ENCODE results near the gene MBD2.

The MBD2 gene

DNA sequence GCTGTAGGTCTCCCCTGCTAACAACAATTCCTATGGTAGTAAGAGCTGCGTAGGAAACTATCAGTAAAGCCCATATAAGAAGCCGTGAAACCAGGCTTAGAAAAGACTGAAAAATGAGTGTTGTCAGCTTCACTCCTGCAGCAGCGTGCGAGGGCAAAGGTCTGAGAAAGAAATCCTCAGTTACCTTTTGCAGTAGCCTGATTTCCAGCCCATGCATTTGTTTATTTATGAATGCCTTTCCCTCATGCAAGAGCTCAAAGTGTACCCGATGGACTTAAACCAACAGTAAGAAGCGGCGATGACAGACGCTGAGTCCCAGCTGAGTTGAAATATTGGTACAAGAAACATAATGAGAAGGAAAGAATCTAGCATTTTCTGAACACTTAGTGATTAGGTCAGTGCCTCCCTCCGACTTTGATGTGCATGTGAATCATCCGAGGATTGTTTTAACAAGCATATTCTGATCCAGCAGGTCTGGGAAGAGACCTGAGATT, 29.8 kb upstream of the MBD2 start:
- H3K27me3 ChIP-seq (ENCODE audit: low read length): no peaks in the 10 kb centered on the region
- no peaks in the 10 kb centered on the region for H3K9me3 ChIP-seq (ENCODE audit: insufficient read depth, low read length)
- H4K20me1 ChIP-seq (ENCODE audit: low read depth, low read length): no peaks in the 10 kb centered on the region
- H3K4me2 ChIP-seq (ENCODE audit: low read depth, low read length, poor library complexity, severe bottlenecking): no peak overlapping the region
- H2AFZ ChIP-seq (ENCODE audit: low read depth, low read length, severe bottlenecking): no peak overlapping the region
- no peak overlapping the region for H3K27ac ChIP-seq (ENCODE audit: low read depth, low read length)
- H3K79me2 ChIP-seq (ENCODE audit: insufficient read depth, low read length): no peaks in the 10 kb centered on the region
- H3K4me3 ChIP-seq (ENCODE audit: insufficient read depth, low read length, poor library complexity, severe bottlenecking): no peak overlapping the region
- TF ChIP-seq EZH2phosphoT487 (conservative IDR thresholded peaks at IDR 0.05; ENCODE audit: low read length): no peak
- TF ChIP-seq, protein P1, sequence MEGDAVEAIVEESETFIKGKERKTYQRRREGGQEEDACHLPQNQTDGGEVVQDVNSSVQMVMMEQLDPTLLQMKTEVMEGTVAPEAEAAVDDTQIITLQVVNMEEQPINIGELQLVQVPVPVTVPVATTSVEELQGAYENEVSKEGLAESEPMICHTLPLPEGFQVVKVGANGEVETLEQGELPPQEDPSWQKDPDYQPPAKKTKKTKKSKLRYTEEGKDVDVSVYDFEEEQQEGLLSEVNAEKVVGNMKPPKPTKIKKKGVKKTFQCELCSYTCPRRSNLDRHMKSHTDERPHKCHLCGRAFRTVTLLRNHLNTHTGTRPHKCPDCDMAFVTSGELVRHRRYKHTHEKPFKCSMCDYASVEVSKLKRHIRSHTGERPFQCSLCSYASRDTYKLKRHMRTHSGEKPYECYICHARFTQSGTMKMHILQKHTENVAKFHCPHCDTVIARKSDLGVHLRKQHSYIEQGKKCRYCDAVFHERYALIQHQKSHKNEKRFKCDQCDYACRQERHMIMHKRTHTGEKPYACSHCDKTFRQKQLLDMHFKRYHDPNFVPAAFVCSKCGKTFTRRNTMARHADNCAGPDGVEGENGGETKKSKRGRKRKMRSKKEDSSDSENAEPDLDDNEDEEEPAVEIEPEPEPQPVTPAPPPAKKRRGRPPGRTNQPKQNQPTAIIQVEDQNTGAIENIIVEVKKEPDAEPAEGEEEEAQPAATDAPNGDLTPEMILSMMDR (IDR thresholded peaks at IDR 0.05; ENCODE audit: insufficient read depth, low read length, poor library complexity, severe bottlenecking): no peak
- H3K36me3 ChIP-seq (ENCODE audit: low read length): no peaks in the 10 kb centered on the region
- no peaks in the 10 kb centered on the region for H3K9me2 ChIP-seq (replicated peaks; ENCODE audit: insufficient read depth, low read length)
- H3F3A ChIP-seq (ENCODE audit: insufficient read depth): peaks cover 5% of the 10 kb centered on the region; the same call in 1 of the 2 replicates
- H3K9ac ChIP-seq (ENCODE audit: low read length): no peak overlapping the region

- Histone ChIP-seq H3K9me2 (replicated peaks; ENCODE audit: insufficient read depth, low read length) (no peaks in the 10 kb centered on the region), H2AFZ (ENCODE audit: low read depth, low read length, severe bottlenecking) (peak overlapping the region; percentile 75), H4K20me1 (ENCODE audit: low read depth, low read length) (no peaks in the 10 kb centered on the region), H3K4me3 (ENCODE audit: insufficient read depth, low read length, poor library complexity, severe bottlenecking) (no peak overlapping the region), H3K27me3 (ENCODE audit: low read length) (no peaks in the 10 kb centered on the region), H3K27ac (ENCODE audit: low read depth, low read length) (no peak overlapping the region; the same call in 1 of the 2 replicates), H3K79me2 (ENCODE audit: insufficient read depth, low read length) (no peaks in the 10 kb centered on the region), H3F3A (ENCODE audit: insufficient read depth) (peaks cover 13% of the 10 kb centered on the region), H3K36me3 (ENCODE audit: low read length) (no peaks in the 10 kb centered on the region), H3K9ac (ENCODE audit: low read length) (peak overlapping the region; percentile 17; the same call in 1 of the 2 replicates), H3K4me2 (ENCODE audit: low read depth, low read length, poor library complexity, severe bottlenecking) (peak overlapping the region; percentile 55), H3K9me3 (ENCODE audit: insufficient read depth, low read length) (no peaks in the 10 kb centered on the region)
- no peak for TF ChIP-seq EZH2phosphoT487 (conservative IDR thresholded peaks at IDR 0.05; ENCODE audit: low read length)
- TF ChIP-seq, protein P1 (IDR thresholded peaks at IDR 0.05; ENCODE audit: insufficient read depth, low read length, poor library complexity, severe bottlenecking): no peak
Measured at GRCh38 chr18:54251606-54252390, 27.3 kb upstream of the MBD2 start.

DNA sequence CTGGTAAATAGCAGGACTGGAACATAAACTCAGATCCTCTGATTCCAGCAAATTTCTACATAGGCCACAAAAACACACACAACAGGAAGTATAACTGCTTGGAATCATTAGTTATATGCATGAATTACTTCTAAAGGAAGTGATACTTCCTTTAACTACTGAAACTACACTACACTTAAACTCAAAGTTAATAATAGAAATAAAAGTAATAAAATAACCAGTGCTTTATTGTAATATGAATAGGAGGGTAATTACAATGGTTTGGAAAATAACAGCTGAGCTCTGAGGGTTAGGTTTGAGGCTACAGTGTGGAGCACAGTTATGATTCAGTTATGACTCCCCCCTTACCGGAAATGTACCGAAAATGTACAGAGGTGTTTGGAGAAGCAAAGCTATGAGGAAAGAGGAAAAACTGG, 26.4 kb upstream of the MBD2 start:
- Histone ChIP-seq H3K36me3 (ENCODE audit: low read length) (no peaks in the 10 kb centered on the region), H3K9me3 (ENCODE audit: insufficient read depth, low read length) (no peaks in the 10 kb centered on the region), H3K27ac (ENCODE audit: low read depth, low read length) (peak overlapping the region; percentile 23; the same call in 1 of the 2 replicates), H3K79me2 (ENCODE audit: insufficient read depth, low read length) (no peaks in the 10 kb centered on the region), H3K9ac (ENCODE audit: low read length) (peak overlapping the region; percentile 17; the same call in 1 of the 2 replicates), H2AFZ (ENCODE audit: low read depth, low read length, severe bottlenecking) (peak overlapping the region; percentile 75), H3K27me3 (ENCODE audit: low read length) (no peaks in the 10 kb centered on the region), H3K9me2 (replicated peaks; ENCODE audit: insufficient read depth, low read length) (no peaks in the 10 kb centered on the region), H4K20me1 (ENCODE audit: low read depth, low read length) (no peaks in the 10 kb centered on the region), H3F3A (ENCODE audit: insufficient read depth) (peaks cover 13% of the 10 kb centered on the region), H3K4me3 (ENCODE audit: insufficient read depth, low read length, poor library complexity, severe bottlenecking) (peak overlapping the region; percentile 8), H3K4me2 (ENCODE audit: low read depth, low read length, poor library complexity, severe bottlenecking) (peak overlapping the region; percentile 55)
- no peak for TF ChIP-seq EZH2phosphoT487 (conservative IDR thresholded peaks at IDR 0.05; ENCODE audit: low read length)
- TF ChIP-seq, protein P1 (IDR thresholded peaks at IDR 0.05; ENCODE audit: insufficient read depth, low read length, poor library complexity, severe bottlenecking): no peak
